Upper lobe of left lung (tissue), 4 donors: ENCODE results near the gene HOXA5.

Source experiments
- POLR2A ChIP-seq, 4 donors: fragments of 450-650 bp; IDR thresholded peaks; one replicate each; pipeline ENCODE4 v1.5.1; 2016 to 2017; ENCODE audit warnings: antibody characterized with exemption in 4 of 4, mild to moderate bottlenecking in 2 of 4
- TF ChIP-seq, protein P1 (sequence below), 6 experiments: fragments of 450-650 bp in 4 of 6; fragments of 200-600 bp in 2 of 6; sonication (generic) in 2 of 6; IDR thresholded peaks; one replicate each; pipeline ENCODE4 v1.5.1; 2016 to 2019; ENCODE audit warnings: antibody characterized with exemption in 6 of 6

DNA sequence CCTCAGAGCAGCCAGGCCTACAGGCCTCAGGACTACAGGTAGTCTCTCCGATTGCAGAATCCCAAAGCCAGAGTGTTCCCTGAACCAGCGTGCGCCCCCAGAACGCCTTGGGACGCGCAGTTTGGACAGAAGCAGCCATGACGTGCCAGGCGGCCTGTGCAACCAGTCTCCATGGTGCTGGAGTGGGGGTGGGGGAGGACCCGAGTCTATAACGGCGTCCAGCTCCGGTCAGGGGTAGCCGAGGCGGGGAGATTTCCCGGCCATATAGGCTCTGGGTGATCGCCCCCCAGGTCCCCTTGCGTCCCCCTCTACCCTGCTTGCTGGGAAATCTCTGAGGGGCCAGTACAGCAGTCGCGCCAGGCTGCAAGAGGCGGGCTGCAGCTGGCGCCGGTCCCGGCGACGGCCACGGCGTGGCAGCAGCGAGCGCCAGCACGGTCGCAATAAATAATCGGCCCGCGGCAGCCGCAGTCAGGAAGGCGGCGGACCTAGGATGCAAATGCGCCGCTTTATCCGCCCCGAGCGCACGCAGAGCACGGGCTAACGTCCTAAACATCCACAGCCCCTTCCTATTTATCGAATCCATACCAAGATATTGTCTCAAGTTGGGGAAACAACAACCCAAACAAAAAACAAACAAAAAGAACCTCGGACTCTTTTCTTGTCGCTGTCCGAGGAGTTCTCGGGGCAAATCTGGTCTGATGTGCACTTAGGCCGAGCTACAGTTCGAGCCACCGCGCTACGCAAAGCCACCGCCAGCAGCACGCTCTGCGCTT, 7.3 kb upstream of the HOXA5 start:
- TF ChIP-seq POLR2A (IDR thresholded peaks at IDR 0.05), result peak in 2 of 4 donors; percentile 56 to 58
- TF ChIP-seq, protein P1, sequence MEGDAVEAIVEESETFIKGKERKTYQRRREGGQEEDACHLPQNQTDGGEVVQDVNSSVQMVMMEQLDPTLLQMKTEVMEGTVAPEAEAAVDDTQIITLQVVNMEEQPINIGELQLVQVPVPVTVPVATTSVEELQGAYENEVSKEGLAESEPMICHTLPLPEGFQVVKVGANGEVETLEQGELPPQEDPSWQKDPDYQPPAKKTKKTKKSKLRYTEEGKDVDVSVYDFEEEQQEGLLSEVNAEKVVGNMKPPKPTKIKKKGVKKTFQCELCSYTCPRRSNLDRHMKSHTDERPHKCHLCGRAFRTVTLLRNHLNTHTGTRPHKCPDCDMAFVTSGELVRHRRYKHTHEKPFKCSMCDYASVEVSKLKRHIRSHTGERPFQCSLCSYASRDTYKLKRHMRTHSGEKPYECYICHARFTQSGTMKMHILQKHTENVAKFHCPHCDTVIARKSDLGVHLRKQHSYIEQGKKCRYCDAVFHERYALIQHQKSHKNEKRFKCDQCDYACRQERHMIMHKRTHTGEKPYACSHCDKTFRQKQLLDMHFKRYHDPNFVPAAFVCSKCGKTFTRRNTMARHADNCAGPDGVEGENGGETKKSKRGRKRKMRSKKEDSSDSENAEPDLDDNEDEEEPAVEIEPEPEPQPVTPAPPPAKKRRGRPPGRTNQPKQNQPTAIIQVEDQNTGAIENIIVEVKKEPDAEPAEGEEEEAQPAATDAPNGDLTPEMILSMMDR (IDR thresholded peaks at IDR 0.05), result peak; percentile 85 to 92 (median 88)
